ENCODE results near the gene GSC. TPM values are rescaled to one million over a fixed set of nuclear protein-coding genes. Genes with fewer than 3 reads are reported as not detected.

GSC gene
- total RNA-seq, 2 donors from 2014 or later = 0.52 TPM; not detected in 1

DNA sequence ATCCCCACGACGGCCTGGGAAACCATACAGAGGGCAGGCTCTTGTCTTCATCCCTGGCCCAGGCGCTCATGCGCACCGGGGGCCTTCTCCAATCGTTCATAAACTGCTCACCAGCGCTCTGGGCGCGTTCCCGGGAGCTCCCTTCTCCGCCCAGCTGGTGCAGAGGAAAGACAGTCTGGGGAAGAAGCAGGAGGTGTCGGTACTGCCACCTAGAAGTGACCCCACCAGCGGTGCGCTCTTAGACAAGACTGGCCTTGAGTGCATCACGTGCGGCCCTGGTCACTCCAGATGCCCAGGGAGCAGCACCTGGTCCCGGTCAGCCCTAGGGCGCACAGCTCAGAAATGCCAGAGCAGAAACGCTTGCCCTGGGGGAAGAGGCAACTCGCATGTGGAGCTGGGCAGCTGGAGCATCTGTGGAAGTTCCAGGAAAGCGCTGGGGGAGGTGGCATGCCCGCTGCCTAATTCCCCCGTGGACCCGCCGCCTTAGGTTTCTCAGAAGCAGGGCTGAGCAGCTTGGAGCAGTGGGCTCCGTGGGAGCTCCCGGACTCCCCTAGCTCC, 2.5 kb downstream of the GSC start:
- Histone ChIP-seq H3K27ac (no peak overlapping the region), H3K27me3 (peaks cover 41 to 54% of the 10 kb centered on the region in 2 donors), H3K36me3 (no peaks in the 10 kb centered on the region), H3K9me3 (no peaks in the 10 kb centered on the region), H3K4me1 (peaks cover 0 to 26% of the 10 kb centered on the region in 2 donors), H3K4me3 (no peak overlapping the region)
- no peak for DNase-seq (ENCODE audit: low spot score)
- TF ChIP-seq, protein P1, sequence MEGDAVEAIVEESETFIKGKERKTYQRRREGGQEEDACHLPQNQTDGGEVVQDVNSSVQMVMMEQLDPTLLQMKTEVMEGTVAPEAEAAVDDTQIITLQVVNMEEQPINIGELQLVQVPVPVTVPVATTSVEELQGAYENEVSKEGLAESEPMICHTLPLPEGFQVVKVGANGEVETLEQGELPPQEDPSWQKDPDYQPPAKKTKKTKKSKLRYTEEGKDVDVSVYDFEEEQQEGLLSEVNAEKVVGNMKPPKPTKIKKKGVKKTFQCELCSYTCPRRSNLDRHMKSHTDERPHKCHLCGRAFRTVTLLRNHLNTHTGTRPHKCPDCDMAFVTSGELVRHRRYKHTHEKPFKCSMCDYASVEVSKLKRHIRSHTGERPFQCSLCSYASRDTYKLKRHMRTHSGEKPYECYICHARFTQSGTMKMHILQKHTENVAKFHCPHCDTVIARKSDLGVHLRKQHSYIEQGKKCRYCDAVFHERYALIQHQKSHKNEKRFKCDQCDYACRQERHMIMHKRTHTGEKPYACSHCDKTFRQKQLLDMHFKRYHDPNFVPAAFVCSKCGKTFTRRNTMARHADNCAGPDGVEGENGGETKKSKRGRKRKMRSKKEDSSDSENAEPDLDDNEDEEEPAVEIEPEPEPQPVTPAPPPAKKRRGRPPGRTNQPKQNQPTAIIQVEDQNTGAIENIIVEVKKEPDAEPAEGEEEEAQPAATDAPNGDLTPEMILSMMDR (IDR thresholded peaks at IDR 0.05) = no peak

DNA sequence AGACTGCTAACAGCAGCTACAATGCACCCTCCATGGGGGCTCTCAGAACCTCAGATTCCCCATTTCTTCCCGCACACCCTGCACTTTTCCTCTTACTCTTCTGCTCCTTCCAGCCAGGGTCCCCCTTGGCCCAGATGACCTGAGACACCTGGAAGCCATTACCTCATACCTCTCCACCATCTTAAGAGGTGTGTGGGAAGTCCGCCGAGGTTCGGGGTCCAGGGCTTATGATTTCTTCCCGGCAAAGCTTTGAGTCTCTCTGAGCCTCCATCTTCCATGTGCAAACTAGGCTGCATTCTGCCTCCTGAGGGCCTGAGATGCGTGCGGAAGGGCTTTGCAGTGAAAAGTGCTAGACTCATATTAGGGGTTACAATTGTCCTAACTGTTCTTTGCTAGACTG, 5.3 kb downstream of the GSC start:
- TF ChIP-seq, protein P1 (IDR thresholded peaks at IDR 0.05) = no peak
- no peak overlapping the region for H3K4me3 ChIP-seq
- H3K27ac ChIP-seq = no peak overlapping the region
- H3K36me3 ChIP-seq = no peaks in the 10 kb centered on the region
- H3K27me3 ChIP-seq = peaks cover 22 to 26% of the 10 kb centered on the region in 2 donors
- no peaks in the 10 kb centered on the region for H3K9me3 ChIP-seq
- H3K4me1 ChIP-seq = peaks cover 0 to 15% of the 10 kb centered on the region in 2 donors
- DNase-seq (ENCODE audit: low spot score) = no peak

DNA sequence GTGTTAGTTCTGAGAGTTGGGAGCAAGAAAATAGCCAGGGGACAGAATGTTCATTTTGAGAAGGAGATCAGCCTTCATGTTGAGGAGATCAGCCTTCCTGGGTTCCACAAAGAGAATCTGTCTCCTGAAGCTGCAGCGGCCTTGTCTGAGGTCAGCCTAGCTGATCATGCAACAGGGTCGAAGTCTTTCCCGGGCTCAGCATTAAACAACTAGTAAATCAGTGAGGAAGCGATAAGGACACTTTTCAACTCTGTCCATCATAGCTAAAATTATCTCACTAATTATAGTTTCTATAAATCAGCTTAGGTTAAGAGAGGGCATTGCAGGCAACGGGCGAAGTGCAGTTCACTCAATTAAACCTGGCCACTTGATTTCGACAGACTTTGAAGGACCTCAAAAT, 7.5 kb downstream of the GSC start:
- TF ChIP-seq, protein P1 (IDR thresholded peaks at IDR 0.05) = no peak

DNA sequence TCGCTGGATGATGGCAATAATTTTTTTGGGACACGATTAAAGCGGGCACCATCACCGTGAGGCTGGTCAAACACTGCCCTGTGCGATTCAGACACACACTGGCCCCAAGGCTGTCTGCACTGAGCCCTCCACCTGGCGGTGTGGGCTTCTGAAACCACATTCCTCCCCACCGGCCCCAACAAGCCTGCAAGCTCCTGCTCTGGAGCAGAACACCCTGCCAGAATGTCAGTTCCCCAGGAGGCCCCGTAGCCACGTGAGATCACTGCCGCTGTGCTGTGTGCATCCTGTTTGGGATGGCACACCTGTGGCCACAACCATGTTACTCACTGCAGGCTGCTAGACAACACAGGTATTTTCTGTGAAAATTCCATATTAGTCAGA, 7.9 kb downstream of the GSC start:
- Histone ChIP-seq H3K9me3 (no peaks in the 10 kb centered on the region), H3K27ac (no peak overlapping the region), H3K36me3 (no peaks in the 10 kb centered on the region), H3K4me3 (no peak overlapping the region), H3K27me3 (peaks cover 3% of the 10 kb centered on the region in 2 donors), H3K4me1 (no peaks in the 10 kb centered on the region)
- no peak for DNase-seq (ENCODE audit: low spot score)
- TF ChIP-seq, protein P1 (IDR thresholded peaks at IDR 0.05) = no peak

More for the DNA sequence above, 7.5 kb downstream of the GSC start:
- H3K27ac ChIP-seq = no peak overlapping the region
- no peak overlapping the region for H3K4me3 ChIP-seq
- peaks cover 6 to 7% of the 10 kb centered on the region in 2 donors for H3K27me3 ChIP-seq
- DNase-seq (ENCODE audit: low spot score) = no peak
- H3K4me1 ChIP-seq = no peaks in the 10 kb centered on the region
- H3K36me3 ChIP-seq = no peaks in the 10 kb centered on the region
- no peaks in the 10 kb centered on the region for H3K9me3 ChIP-seq

DNA sequence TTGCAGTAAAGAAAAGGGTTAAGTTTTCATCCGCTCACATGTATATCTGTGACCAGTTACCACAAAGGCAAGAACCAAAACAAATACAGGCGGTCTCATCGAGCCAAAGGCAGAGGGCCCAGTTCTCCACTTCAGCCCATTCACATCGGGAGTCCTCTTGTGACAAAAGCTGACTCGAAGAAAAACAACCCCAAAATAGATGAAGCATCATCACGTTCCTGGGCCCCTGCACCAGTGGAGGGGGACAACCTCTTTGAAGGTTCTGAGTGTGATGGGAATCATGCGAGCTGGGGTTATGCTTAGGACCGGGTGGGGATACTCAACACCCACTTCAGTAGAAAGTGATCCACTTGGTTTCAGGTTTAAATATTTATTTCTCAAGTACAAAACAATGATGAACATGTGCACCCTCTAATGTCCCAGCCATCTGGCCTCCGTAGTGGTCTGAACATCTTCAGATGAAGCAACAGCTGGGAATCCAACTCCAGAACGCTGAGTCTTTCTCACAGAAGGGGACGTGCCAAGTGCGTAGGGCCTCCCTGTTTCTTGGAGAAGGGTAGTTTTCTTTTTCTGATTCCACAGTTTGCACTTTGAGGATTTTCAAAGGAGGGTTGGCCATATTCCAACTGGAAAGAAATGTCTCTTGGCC, 8.4 kb downstream of the GSC start:
- H3K4me3 ChIP-seq = no peak overlapping the region
- H3K9me3 ChIP-seq = no peaks in the 10 kb centered on the region
- TF ChIP-seq, protein P1 (IDR thresholded peaks at IDR 0.05) = no peak
- DNase-seq (ENCODE audit: low spot score) = no peak
- no peak overlapping the region for H3K27ac ChIP-seq
- no peaks in the 10 kb centered on the region for H3K4me1 ChIP-seq
- H3K27me3 ChIP-seq = peaks cover 0 to 3% of the 10 kb centered on the region in 2 donors
- no peaks in the 10 kb centered on the region for H3K36me3 ChIP-seq
